H9 (cell line): Measurements from ENCODE around the gene KAT7. TPM values are rescaled to one million over a fixed set of nuclear protein-coding genes. Genes with fewer than 3 reads are reported as not detected.
A peak's percentile ranks its signal among the peaks of the same experiment; 100 is the strongest.
"Not testable (repeated sequence)": the region's sequence is repeated elsewhere in the genome, so short reads cannot be mapped to it uniquely, and the experiment has no call there.

Experiments used
- DNase-seq: peaks from one replicate; pipeline ENCODE4 v3.0.0-alpha.2; 2017
- H2AFZ ChIP-seq: one replicate; pipeline ENCODE4 v1.6.1; 2013; ENCODE audit warnings: mild to moderate bottlenecking, low read length, control low read depth, moderate library complexity
- H2AK5ac ChIP-seq: 2 replicates; pipeline ENCODE4 v1.6.1; 2013; ENCODE audit warnings: low read length, control low read depth, mixed read lengths; ENCODE audit not compliant: insufficient read length
- H2BK120ac ChIP-seq: one replicate; pipeline ENCODE4 v1.6.1; 2013; ENCODE audit warnings: low read depth, mild to moderate bottlenecking, low read length, control low read depth, inconsistent platforms; ENCODE audit not compliant: poor library complexity, severe bottlenecking
- H2BK12ac ChIP-seq: 2 replicates; pipeline ENCODE4 v1.6.1; 2013; ENCODE audit warnings: low read length, control low read depth, mixed read lengths, low read depth; ENCODE audit not compliant: insufficient read length
- H2BK15ac ChIP-seq: 2 replicates; pipeline ENCODE4 v1.6.1; 2013; ENCODE audit warnings: low read depth, low read length, control low read depth
- H2BK20ac ChIP-seq: one replicate; pipeline ENCODE4 v1.6.1; 2013; ENCODE audit warnings: low read depth, mild to moderate bottlenecking, low read length, control low read depth, inconsistent platforms; ENCODE audit not compliant: poor library complexity, severe bottlenecking
- H2BK5ac ChIP-seq: 2 replicates; pipeline ENCODE4 v1.6.1; 2013; ENCODE audit warnings: low read length, control low read depth, mixed read lengths; ENCODE audit not compliant: insufficient read length
- H3K14ac ChIP-seq: 2 replicates; pipeline ENCODE4 v1.6.1; 2013; ENCODE audit warnings: low read length, control low read depth; ENCODE audit not compliant: insufficient read depth
- H3K18ac ChIP-seq: 2 replicates; pipeline ENCODE4 v1.6.1; 2013; ENCODE audit warnings: low read depth, mild to moderate bottlenecking, mixed read lengths, low read length, control low read depth; ENCODE audit not compliant: insufficient read length
- H3K23ac ChIP-seq: 2 replicates; pipeline ENCODE4 v1.6.1; 2013; ENCODE audit warnings: low read length, control low read depth, mixed read lengths, low read depth; ENCODE audit not compliant: insufficient read length
- H3K23me2 ChIP-seq: 2 replicates; pipeline ENCODE4 v1.6.1; 2013; ENCODE audit warnings: low read depth, mild to moderate bottlenecking, mixed read lengths, low read length, control low read depth; ENCODE audit not compliant: insufficient read length, poor library complexity, severe bottlenecking
- H3K27ac ChIP-seq: 2 replicates; pipeline ENCODE4 v1.5.1; 2013; ENCODE audit warnings: low read length, control low read depth, mixed read lengths, low read depth; ENCODE audit not compliant: insufficient read length
- H3K27me3 ChIP-seq: 2 replicates; pipeline ENCODE4 v1.6.1; 2013; ENCODE audit warnings: low read length, control low read depth, inconsistent platforms; ENCODE audit not compliant: insufficient read depth
- H3K4ac ChIP-seq: 2 replicates; pipeline ENCODE4 v1.6.1; 2013; ENCODE audit warnings: low read depth, mild to moderate bottlenecking, control low read depth, inconsistent platforms, low read length, moderate library complexity
- H3K4me1 ChIP-seq: 2 replicates; pipeline ENCODE4 v1.6.1; 2013; ENCODE audit warnings: low read length, control low read depth, inconsistent platforms; ENCODE audit not compliant: insufficient read depth
- H3K4me2 ChIP-seq: 2 replicates; pipeline ENCODE4 v1.6.1; 2013; ENCODE audit warnings: low read length, control low read depth, mixed read lengths; ENCODE audit not compliant: insufficient read length, insufficient read depth
- H3K56ac ChIP-seq: 2 replicates; pipeline ENCODE4 v1.6.1; 2013; ENCODE audit warnings: low read depth, mild to moderate bottlenecking, mixed read lengths, low read length, control low read depth; ENCODE audit not compliant: insufficient read length
- H3K79me1 ChIP-seq: 2 replicates; pipeline ENCODE4 v1.6.1; 2013; ENCODE audit warnings: low read depth, mild to moderate bottlenecking, moderate library complexity, low read length, control low read depth, inconsistent platforms; ENCODE audit not compliant: insufficient read depth, poor library complexity, severe bottlenecking
- H3K79me2 ChIP-seq: 2 replicates; pipeline ENCODE4 v1.6.1; 2013; ENCODE audit warnings: low read length, control low read depth, inconsistent platforms; ENCODE audit not compliant: insufficient read depth
- H3K9ac ChIP-seq: 2 replicates; pipeline ENCODE4 v1.6.1; 2013; ENCODE audit warnings: low read length, control low read depth, mixed read lengths; ENCODE audit not compliant: insufficient read length; ENCODE audit errors: extremely low read depth
- H3K9me3 ChIP-seq: one replicate; pipeline ENCODE4 v1.6.1; 2013; ENCODE audit warnings: low read depth, low read length, inconsistent platforms; ENCODE audit not compliant: control insufficient read depth
- H3T11ph ChIP-seq: one replicate; pipeline ENCODE4 v1.6.1; 2013; ENCODE audit warnings: mild to moderate bottlenecking, low read length, control low read depth, inconsistent platforms
- H4K20me1 ChIP-seq: one replicate; pipeline ENCODE4 v1.6.1; 2013; ENCODE audit not compliant: control insufficient read depth, insufficient read length, insufficient read depth
- H4K5ac ChIP-seq: 2 replicates; pipeline ENCODE4 v1.6.1; 2013; ENCODE audit warnings: low read depth, mild to moderate bottlenecking, mixed read lengths, low read length, control low read depth; ENCODE audit not compliant: insufficient read length
- H4K8ac ChIP-seq: replicated peaks from 2 replicates; pipeline ENCODE4 v1.6.1; 2013; ENCODE audit warnings: low read length, control low read depth, mixed read lengths, low read depth; ENCODE audit not compliant: insufficient read length
- H4K91ac ChIP-seq: 2 replicates; pipeline ENCODE4 v1.6.1; 2013; ENCODE audit warnings: low read depth, mild to moderate bottlenecking, moderate library complexity, mixed read lengths, low read length, control low read depth; ENCODE audit not compliant: insufficient read length
- H3K27ac Mint-ChIP-seq, 3 experiments: 2 replicates in 2 of 3; 3 replicates in 1 of 3; pipeline ENCODE4 v1.8.0; 2020 to 2021; ENCODE audit warnings: mixed read lengths in 3 of 3, mild to moderate bottlenecking in 1 of 3, moderate library complexity in 1 of 3
- H3K27me3 Mint-ChIP-seq: 2 replicates; pipeline ENCODE4 v1.8.0; 2021; ENCODE audit warnings: low read depth, mild to moderate bottlenecking, moderate library complexity, mixed read lengths
- H3K36me3 Mint-ChIP-seq, 3 experiments: 2 replicates in 2 of 3; 3 replicates in 1 of 3; pipeline ENCODE4 v1.8.0; 2020 to 2021; ENCODE audit warnings: low read depth in 3 of 3, mixed read lengths in 3 of 3; ENCODE audit not compliant: insufficient read depth in 1 of 3
- H3K4me1 Mint-ChIP-seq, 2 experiments: 2 replicates each; pipeline ENCODE4 v1.8.0; 2020; ENCODE audit warnings: mixed read lengths in 2 of 2
- H3K4me3 Mint-ChIP-seq, 2 experiments: 2 replicates in 1 of 2; 3 replicates in 1 of 2; pipeline ENCODE4 v1.8.0; 2020 to 2021; ENCODE audit warnings: mild to moderate bottlenecking in 2 of 2, mixed read lengths in 2 of 2, moderate library complexity in 1 of 2
- H3K9me3 Mint-ChIP-seq, 2 experiments: 2 replicates in 1 of 2; 3 replicates in 1 of 2; pipeline ENCODE4 v1.8.0; 2020; ENCODE audit warnings: mild to moderate bottlenecking in 2 of 2, mixed read lengths in 2 of 2, moderate library complexity in 1 of 2
- WGBS: extraction: QIAGEN DNeasy Blood & Tissue Kit; methylation state at CpG from one replicate; pipeline ENCODE4 v1.1.7; 2013; ENCODE audit warnings: missing lambda C conversion rate, low lambda C conversion rate, mixed read lengths; ENCODE audit not compliant: insufficient read length; ENCODE audit errors: extremely low coverage; 5-methylcytosine and 5-hydroxymethylcytosine counted together
- total RNA-seq: library from RNA; stranded (reverse); gene quantifications from 2 replicates; pipeline ENCODE4 v1.2.1, GENCODE V29; 2021
- TF ChIP-seq, protein P1 (sequence below): fragments of 200-600 bp; sonication (generic); conservative IDR thresholded peaks from 3 replicates; pipeline ENCODE4 v1.8.0; 2021; ENCODE audit warnings: antibody characterized with exemption, mild to moderate bottlenecking

KAT7 gene
- total RNA-seq, 1 experiment from 2014 or later: 93.1 TPM

DNA sequence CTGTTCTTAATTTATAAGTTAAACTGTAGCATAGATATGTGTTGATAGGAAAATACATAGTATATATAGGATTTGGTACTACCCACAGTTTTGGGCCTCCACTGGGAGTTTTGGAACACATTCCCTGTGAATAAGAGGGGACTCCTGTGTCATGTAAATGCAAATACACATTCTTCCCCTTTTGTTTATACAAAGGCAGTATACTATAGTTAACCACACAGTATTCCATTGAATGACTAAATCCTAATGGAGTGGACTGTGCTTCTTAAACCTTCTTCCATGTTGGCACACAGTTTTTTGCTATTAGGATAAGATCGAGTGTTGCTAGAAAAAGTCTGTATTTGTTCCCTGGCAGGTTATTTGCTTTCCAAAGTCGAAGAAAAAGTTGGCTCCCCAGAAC lies 37.2 kb downstream of the KAT7 start:
- H2BK20ac ChIP-seq: no peak overlapping the region
- H2BK15ac ChIP-seq: no peak overlapping the region
- H3K27me3 ChIP-seq: no peaks in the 10 kb centered on the region
- no peaks in the 10 kb centered on the region for H3K9me3 Mint-ChIP-seq
- no peaks in the 10 kb centered on the region for H3K27me3 Mint-ChIP-seq
- no peak overlapping the region for H3K23ac ChIP-seq
- H3K79me1 ChIP-seq: no peaks in the 10 kb centered on the region
- H3K27ac Mint-ChIP-seq: peak overlapping the region in 2 of 3 experiments; percentile 20 to 87; a peak in 3 of 7 replicates
- peaks cover 39 to 40% of the 10 kb centered on the region in 2 experiments for H3K4me1 Mint-ChIP-seq
- DNase-seq: no peak
- no peak overlapping the region for H2AFZ ChIP-seq
- no peak overlapping the region for H3K56ac ChIP-seq
- no peak overlapping the region for H2BK12ac ChIP-seq
- no peak overlapping the region for H3K4me2 ChIP-seq
- no peaks in the 10 kb centered on the region for H3K9me3 ChIP-seq
- H4K91ac ChIP-seq: no peak overlapping the region
- TF ChIP-seq, protein P1, sequence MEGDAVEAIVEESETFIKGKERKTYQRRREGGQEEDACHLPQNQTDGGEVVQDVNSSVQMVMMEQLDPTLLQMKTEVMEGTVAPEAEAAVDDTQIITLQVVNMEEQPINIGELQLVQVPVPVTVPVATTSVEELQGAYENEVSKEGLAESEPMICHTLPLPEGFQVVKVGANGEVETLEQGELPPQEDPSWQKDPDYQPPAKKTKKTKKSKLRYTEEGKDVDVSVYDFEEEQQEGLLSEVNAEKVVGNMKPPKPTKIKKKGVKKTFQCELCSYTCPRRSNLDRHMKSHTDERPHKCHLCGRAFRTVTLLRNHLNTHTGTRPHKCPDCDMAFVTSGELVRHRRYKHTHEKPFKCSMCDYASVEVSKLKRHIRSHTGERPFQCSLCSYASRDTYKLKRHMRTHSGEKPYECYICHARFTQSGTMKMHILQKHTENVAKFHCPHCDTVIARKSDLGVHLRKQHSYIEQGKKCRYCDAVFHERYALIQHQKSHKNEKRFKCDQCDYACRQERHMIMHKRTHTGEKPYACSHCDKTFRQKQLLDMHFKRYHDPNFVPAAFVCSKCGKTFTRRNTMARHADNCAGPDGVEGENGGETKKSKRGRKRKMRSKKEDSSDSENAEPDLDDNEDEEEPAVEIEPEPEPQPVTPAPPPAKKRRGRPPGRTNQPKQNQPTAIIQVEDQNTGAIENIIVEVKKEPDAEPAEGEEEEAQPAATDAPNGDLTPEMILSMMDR: no peak
- no CpG with 5 or more reads among the region's 2 CpGs for WGBS
- no peaks in the 10 kb centered on the region for H3K23me2 ChIP-seq
- no peak overlapping the region for H3K18ac ChIP-seq
- no peak overlapping the region for H3K4me3 Mint-ChIP-seq
- no peak overlapping the region for H2AK5ac ChIP-seq
- H2BK120ac ChIP-seq: no peak overlapping the region
- no peaks in the 10 kb centered on the region; the same call in none of the 2 replicates for H3K4me1 ChIP-seq
- no peaks in the 10 kb centered on the region for H3K79me2 ChIP-seq
- no peak overlapping the region for H3K4ac ChIP-seq
- H2BK5ac ChIP-seq: no peak overlapping the region
- no peak overlapping the region for H3K27ac ChIP-seq
- H4K5ac ChIP-seq: no peak overlapping the region
- H3T11ph ChIP-seq: no peak overlapping the region
- H3K9ac ChIP-seq: no peak overlapping the region
- peaks cover 62 to 96% (median 89%) of the 10 kb centered on the region in 3 experiments; a peak in 6 of 7 replicates for H3K36me3 Mint-ChIP-seq
- H3K14ac ChIP-seq: no peak overlapping the region
- H4K8ac ChIP-seq: no peak overlapping the region
- H4K20me1 ChIP-seq: no peaks in the 10 kb centered on the region

DNA sequence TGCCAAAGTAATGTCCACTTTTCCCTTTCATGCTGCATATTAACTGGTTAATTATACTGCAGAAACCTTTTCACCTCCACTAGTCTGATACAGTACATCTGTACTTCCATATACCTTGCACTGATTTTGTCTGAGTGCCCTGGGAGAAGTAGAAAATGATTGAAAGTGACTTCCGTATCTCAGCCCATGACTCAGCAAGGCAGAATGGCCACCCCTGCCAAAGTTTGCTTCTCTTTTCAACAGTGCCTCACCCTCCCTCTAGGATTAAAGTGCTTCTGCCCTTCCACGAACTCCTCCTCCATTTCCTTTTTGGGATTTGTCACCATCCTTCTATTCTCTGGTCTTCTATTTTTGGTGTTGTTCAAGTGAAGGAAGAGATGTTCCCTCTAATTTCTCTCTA lies 39.8 kb downstream of the KAT7 start:
- not testable (repeated sequence) for H3T11ph ChIP-seq, H3K4me2 ChIP-seq, H3K4me3 Mint-ChIP-seq, H2AK5ac ChIP-seq, H3K23me2 ChIP-seq, H3K14ac ChIP-seq, H4K5ac ChIP-seq, H2BK15ac ChIP-seq, DNase-seq, H3K79me1 ChIP-seq, H2BK120ac ChIP-seq, H3K9ac ChIP-seq, H3K23ac ChIP-seq, H3K27ac ChIP-seq, H3K18ac ChIP-seq, H3K4me1 ChIP-seq, H2BK5ac ChIP-seq, H4K8ac ChIP-seq, H3K27me3 ChIP-seq, H3K79me2 ChIP-seq, H3K56ac ChIP-seq, H4K20me1 ChIP-seq, H3K9me3 ChIP-seq, H2AFZ ChIP-seq, H3K27me3 Mint-ChIP-seq, H3K9me3 Mint-ChIP-seq, H2BK12ac ChIP-seq, H2BK20ac ChIP-seq, H4K91ac ChIP-seq, H3K4ac ChIP-seq
- Mint-ChIP-seq H3K36me3 (peaks cover 54 to 93% (median 70%) of the 10 kb centered on the region in 3 experiments; a peak in 6 of 7 replicates), H3K27ac (peak overlapping the region in 2 of 3 experiments; percentile 70 to 87; a peak in 4 of 7 replicates), H3K4me1 (peaks cover 29 to 30% of the 10 kb centered on the region in 2 experiments)
- no CpG with 5 or more reads among the region's 2 CpGs for WGBS
